Measurements from ENCODE around the gene MRM1.
"Not testable (repeated sequence)": the region's sequence is repeated elsewhere in the genome, so short reads cannot be mapped to it uniquely, and the experiment has no call there.

MRM1 gene

DNA sequence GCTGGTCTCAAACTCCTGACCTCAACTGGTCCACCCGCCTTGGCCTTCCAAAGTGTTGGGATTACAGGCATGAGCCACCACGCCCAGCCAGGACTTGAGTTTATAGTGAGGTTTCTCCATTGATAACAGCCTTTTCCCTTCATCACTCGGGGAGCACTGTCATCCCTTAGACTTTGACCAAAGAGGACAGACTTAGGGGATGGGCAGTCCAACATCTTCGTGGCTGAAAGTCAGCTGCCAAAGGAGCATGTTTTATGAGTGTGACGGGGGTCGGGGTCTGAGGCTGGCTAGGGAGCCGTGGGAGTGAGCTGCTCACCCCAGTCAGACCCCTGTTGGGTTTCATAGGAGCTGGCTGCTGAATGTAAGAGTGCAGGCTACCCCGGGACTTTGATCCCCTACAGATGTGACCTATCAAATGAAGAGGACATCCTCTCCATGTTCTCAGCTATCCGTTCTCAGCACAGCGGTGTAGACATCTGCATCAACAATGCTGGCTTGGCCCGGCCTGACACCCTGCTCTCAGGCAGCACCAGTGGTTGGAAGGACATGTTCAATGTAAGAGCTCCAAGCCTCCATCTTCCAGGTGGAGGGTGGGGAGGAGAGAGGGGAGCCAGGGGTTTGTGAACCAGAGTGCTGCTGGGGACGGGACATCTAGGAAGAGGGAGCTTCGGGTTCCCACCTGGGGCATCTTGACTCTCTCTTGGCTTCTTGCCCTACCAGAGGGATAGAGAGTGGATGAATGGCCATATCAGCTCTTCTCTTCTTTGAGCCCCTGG lies 6.6 kb upstream of the MRM1 start:
- H3K4me3 Mint-ChIP-seq = no peak overlapping the region

DNA sequence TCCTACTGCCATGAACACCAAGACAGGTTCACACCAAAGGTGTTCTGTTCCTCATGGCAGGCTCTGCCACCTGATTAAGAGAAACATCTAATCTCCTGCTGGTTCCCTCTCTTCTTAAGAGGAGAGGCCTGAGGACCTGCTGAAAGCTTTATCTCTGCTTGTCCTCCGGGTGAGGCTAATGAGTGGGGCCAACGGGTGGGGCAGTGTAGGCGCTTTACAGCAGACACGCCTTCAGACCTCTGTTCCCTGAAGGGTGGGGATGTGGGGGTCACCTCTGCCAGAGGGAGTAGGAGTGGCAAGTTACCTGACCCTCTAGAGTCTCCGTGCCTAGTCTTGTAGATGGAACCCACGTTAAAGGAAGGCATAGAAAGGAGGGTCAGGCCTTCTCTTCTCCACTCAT lies 4.2 kb upstream of the MRM1 start:
- Mint-ChIP-seq H3K9me3 (no peaks in the 10 kb centered on the region), H3K36me3 (ENCODE audit: low read depth) (peaks cover 9% of the 10 kb centered on the region), H3K4me3 (no peak overlapping the region), H3K27me3 (peaks cover 16% of the 10 kb centered on the region), H3K27ac (no peak overlapping the region), H3K4me1 (ENCODE audit: low read depth) (peaks cover 34% of the 10 kb centered on the region)
- intact Hi-C loops (cut with micrococcal nuclease) = no loop called here

More for the DNA sequence above, 6.6 kb upstream of the MRM1 start:
- intact Hi-C loops (cut with micrococcal nuclease) = loop anchor here (5.0 kb wide), 1 partner anchor 48 kb away; no protein-coding TSS in a partner anchor
- Mint-ChIP-seq H3K27ac (no peak overlapping the region), H3K4me1 (ENCODE audit: low read depth) (peaks cover 27% of the 10 kb centered on the region), H3K27me3 (peaks cover 17% of the 10 kb centered on the region), H3K9me3 (no peaks in the 10 kb centered on the region), H3K36me3 (ENCODE audit: low read depth) (peaks cover 6% of the 10 kb centered on the region)

DNA sequence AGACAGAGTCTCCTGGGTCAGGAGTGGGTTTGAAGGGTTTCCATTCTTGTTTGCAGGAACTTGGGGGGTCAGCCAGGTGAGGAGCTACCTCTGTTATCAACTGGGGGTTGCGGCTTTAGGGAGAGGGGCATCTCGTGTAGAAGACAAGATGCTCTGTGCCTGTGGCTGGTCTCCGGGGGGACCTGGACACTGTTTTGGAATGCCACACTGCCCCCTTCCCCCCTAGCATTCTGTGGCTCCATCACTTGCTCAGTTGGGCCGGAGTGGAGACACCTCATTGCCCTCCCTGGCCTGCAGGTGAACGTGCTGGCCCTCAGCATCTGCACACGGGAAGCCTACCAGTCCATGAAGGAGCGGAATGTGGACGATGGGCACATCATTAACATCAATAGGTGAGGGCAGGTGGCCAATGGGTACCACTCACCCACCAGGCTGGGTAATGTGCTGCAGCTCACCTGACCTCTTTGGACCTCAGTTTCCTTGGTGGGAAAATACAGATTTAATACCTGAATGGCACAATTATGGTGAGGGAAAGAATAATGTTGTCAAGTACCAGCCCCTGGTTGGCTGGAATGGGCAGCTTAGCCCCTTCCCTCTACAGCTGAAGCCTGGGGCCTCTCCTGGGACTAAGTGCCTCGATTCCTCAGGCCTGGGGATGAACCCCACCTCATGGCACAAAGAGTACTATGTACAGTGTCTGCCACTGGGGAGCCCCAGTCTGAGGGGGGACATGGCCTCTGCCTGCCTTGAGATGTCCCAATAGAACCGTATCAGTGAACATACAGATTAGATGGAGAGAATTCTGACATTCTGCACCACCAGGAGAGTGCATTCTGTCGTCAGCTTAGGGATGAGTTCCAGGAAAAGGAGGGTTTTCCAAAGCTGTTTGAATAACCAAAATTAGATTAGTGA lies 3.3 kb upstream of the MRM1 start:
- H3K27ac Mint-ChIP-seq = no peak overlapping the region
- intact Hi-C loops (cut with micrococcal nuclease) = no loop called here
- H3K36me3 Mint-ChIP-seq (ENCODE audit: low read depth) = peaks cover 11% of the 10 kb centered on the region
- H3K27me3 Mint-ChIP-seq = peaks cover 7% of the 10 kb centered on the region
- H3K4me3 Mint-ChIP-seq = no peak overlapping the region
- H3K9me3 Mint-ChIP-seq = no peaks in the 10 kb centered on the region
- peaks cover 32% of the 10 kb centered on the region for H3K4me1 Mint-ChIP-seq (ENCODE audit: low read depth)

DNA sequence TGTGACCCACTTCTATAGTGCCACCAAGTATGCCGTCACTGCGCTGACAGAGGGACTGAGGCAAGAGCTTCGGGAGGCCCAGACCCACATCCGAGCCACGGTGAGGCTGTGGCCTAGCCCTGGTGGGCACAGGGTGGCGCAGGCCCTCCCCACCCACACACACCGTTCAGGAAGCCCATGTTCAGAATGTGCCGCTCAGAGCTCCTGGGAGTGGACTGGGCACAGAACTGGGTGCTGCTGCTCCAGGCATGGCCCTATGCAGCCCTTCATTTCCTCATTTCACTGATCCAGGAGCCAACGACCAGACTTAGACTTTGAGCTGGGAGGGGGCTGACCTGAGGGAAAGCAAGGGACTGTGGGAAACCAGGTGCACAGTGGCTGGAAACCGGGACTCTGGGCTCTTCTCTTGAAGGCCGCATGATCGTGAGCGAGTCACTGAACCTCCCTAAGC lies 2.4 kb upstream of the MRM1 start:
- H3K36me3 Mint-ChIP-seq (ENCODE audit: low read depth) = peaks cover 13% of the 10 kb centered on the region
- H3K27ac Mint-ChIP-seq = no peak overlapping the region
- no peak overlapping the region for H3K4me3 Mint-ChIP-seq
- no peaks in the 10 kb centered on the region for H3K9me3 Mint-ChIP-seq
- intact Hi-C loops (cut with micrococcal nuclease) = no loop called here
- peaks cover 31% of the 10 kb centered on the region for H3K4me1 Mint-ChIP-seq (ENCODE audit: low read depth)
- peaks cover 1% of the 10 kb centered on the region for H3K27me3 Mint-ChIP-seq

DNA sequence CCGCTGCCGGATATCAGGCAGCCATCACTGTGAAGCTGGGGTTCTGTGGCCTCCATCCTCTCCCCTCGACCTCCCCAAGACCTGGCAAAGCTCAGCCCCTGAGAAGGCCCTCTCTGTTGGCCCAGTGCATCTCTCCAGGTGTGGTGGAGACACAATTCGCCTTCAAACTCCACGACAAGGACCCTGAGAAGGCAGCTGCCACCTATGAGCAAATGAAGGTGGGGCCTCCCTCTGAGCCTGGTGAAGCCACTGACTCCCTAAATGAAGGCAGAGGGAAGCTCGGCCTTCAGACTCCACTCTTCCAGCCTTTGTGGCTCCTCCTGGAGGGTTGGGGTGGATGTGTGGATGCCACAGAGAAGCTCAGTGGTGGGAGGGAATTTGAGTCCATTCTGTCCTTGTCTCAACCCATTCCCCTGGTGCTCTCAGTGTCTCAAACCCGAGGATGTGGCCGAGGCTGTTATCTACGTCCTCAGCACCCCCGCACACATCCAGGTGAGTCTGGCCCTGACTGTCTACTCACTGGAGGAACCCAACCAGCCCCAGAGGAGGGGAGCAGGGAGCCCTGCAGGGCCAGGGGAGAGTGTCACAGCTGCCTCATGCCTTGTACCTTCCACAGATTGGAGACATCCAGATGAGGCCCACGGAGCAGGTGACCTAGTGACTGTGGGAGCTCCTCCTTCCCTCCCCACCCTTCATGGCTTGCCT lies 1.7 kb upstream of the MRM1 start:
- H3K36me3 Mint-ChIP-seq (ENCODE audit: low read depth) = peaks cover 20% of the 10 kb centered on the region
- intact Hi-C loops (cut with micrococcal nuclease) = loop anchor here (10.0 kb wide), 1 partner anchor 635 kb away; no protein-coding TSS in a partner anchor
- no peak overlapping the region for H3K4me3 Mint-ChIP-seq
- H3K9me3 Mint-ChIP-seq = no peaks in the 10 kb centered on the region
- H3K27me3 Mint-ChIP-seq = no peaks in the 10 kb centered on the region
- no peak overlapping the region for H3K27ac Mint-ChIP-seq
- H3K4me1 Mint-ChIP-seq (ENCODE audit: low read depth) = peaks cover 34% of the 10 kb centered on the region

DNA sequence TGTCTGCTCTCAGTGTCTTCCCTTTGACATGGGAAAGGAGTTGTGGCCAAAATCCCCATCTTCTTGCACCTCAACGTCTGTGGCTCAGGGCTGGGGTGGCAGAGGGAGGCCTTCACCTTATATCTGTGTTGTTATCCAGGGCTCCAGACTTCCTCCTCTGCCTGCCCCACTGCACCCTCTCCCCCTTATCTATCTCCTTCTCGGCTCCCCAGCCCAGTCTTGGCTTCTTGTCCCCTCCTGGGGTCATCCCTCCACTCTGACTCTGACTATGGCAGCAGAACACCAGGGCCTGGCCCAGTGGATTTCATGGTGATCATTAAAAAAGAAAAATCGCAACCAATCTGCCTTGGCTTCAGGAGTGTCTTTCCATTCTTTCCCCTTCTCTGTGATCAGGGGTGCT lies 918 bp upstream of the MRM1 start:
- no peaks in the 10 kb centered on the region for H3K9me3 Mint-ChIP-seq
- peaks cover 27% of the 10 kb centered on the region for H3K36me3 Mint-ChIP-seq (ENCODE audit: low read depth)
- H3K27ac Mint-ChIP-seq = peak overlapping the region; percentile 85
- H3K27me3 Mint-ChIP-seq = no peaks in the 10 kb centered on the region
- peak overlapping the region; percentile 83 for H3K4me3 Mint-ChIP-seq
- peaks cover 41% of the 10 kb centered on the region for H3K4me1 Mint-ChIP-seq (ENCODE audit: low read depth)
- intact Hi-C loops (cut with micrococcal nuclease) = loop anchor here (10.0 kb wide), 1 partner anchor 634 kb away; no protein-coding TSS in a partner anchor

DNA sequence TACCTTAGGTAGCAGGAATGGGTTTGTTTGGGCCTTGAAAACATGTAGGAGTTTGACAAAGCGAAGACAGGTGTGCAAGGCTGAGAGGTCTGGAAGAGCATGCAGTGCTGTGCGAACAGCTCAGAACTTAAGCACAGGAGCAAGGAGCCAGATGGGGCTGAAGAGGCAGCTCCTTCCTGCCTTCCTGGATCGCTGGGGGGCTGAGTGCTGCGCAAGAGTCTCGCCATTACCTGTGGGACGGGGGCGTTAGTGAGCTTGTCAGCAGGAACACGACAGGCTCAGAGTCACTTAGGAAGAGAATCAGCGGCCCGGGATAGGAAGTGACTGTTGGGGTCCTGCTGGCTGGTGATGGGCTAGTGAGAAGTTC lies 464 bp upstream of the MRM1 start:
- no peaks in the 10 kb centered on the region for H3K9me3 Mint-ChIP-seq
- H3K27ac Mint-ChIP-seq = peak overlapping the region; percentile 85
- intact Hi-C loops (cut with micrococcal nuclease) = loop anchor here (1.0 to 10.0 kb wide), 2 partner anchors 9 to 634 kb away; no protein-coding TSS in a partner anchor
- H3K4me3 Mint-ChIP-seq = peak overlapping the region; percentile 83
- H3K36me3 Mint-ChIP-seq (ENCODE audit: low read depth) = peaks cover 32% of the 10 kb centered on the region
- H3K4me1 Mint-ChIP-seq (ENCODE audit: low read depth) = peaks cover 45% of the 10 kb centered on the region
- H3K27me3 Mint-ChIP-seq = no peaks in the 10 kb centered on the region

DNA sequence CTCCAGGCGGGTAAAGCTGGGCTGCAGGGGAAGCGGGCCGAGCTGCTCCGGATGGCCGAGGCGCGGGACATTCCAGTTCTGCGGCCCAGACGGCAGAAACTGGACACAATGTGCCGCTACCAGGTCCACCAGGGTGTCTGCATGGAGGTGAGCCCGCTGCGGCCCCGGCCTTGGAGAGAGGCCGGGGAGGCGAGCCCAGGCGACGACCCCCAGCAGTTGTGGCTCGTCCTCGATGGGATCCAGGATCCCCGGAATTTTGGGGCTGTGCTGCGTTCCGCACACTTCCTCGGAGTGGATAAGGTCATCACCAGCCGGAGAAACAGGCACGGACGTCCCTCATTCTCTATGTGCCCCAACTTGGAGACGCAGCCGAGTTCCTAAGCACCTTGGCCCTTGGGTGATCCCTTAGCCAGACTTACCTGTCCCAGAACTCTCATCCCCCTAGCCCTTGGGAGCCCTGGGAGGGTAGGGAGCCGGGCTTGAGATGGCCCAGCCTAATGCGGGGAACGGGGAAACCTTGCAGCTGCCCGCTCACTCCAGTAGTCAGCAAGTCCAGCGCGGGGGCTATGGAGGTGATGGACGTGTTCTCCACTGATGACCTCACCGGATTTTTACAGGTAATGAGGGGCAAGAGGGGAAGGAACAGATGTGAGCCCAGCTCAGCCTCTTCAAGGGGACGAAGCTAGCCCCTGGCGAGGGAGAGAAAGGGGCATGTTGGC lies 806 bp downstream of the MRM1 start:
- Mint-ChIP-seq H3K36me3 (ENCODE audit: low read depth) (peaks cover 35% of the 10 kb centered on the region), H3K4me1 (ENCODE audit: low read depth) (peaks cover 48% of the 10 kb centered on the region), H3K27me3 (no peaks in the 10 kb centered on the region), H3K4me3 (peak overlapping the region; percentile 83), H3K9me3 (no peaks in the 10 kb centered on the region), H3K27ac (peak overlapping the region; percentile 85)
- intact Hi-C loops (cut with micrococcal nuclease) = loop anchor here (10.0 kb wide), 1 partner anchor 633 kb away; no protein-coding TSS in a partner anchor

DNA sequence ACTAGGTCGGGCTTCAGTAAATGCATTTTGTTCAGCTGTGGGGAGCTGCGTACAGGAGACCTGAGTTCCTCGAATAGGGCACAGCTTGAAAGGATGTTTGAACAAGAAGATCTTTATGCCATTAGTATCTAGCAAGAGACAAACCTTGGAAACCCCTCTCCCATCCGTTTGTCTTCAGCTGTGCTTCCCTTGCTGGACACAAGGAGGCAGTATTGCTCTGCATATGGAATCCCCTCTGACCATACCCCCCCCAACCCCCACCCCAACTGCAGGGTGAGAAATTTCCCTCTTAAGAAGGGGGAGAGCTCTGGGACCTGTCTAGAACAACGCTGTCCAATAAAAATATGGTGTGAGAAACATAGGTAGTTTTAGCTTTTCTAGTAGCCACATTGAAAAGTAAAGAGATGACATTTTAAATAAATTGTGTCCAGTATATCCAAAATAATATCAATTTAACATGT lies 1.6 kb downstream of the MRM1 start:
- Mint-ChIP-seq H3K4me1 (ENCODE audit: low read depth) (peaks cover 54% of the 10 kb centered on the region), H3K9me3 (no peaks in the 10 kb centered on the region), H3K27ac (no peak overlapping the region), H3K27me3 (no peaks in the 10 kb centered on the region), H3K36me3 (ENCODE audit: low read depth) (peaks cover 40% of the 10 kb centered on the region), H3K4me3 (peak overlapping the region; percentile 83)
- intact Hi-C loops (cut with micrococcal nuclease) = loop anchor here (10.0 kb wide), 1 partner anchor 632 kb away; no protein-coding TSS in a partner anchor

DNA sequence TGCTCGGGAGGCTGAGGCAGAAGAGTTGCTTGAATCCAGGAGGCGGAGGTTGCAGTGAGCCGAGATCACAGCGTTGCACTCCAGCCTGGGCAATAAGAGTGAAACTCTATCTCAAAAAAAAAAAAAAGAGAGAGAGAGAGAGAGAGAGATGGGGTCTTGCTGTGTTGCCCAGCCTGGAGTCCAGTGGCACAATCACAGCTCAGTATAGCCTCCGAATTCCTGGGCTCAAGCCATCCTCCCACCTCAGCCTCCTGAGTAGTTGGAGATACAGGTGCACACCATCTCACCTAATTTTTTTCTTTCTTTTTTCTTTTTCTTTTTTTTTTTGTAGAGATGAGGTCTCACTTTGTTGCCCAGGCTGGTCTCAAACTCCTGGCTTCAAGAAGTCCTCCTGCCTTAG lies 3.6 kb downstream of the MRM1 start:
- H3K9me3 Mint-ChIP-seq, H3K27ac Mint-ChIP-seq, H3K27me3 Mint-ChIP-seq, H3K4me3 Mint-ChIP-seq: not testable (repeated sequence)
- Mint-ChIP-seq H3K4me1 (ENCODE audit: low read depth) (peaks cover 67% of the 10 kb centered on the region), H3K36me3 (ENCODE audit: low read depth) (peaks cover 42% of the 10 kb centered on the region)
- intact Hi-C loops (cut with micrococcal nuclease) = loop anchor here (10.0 kb wide), 1 partner anchor 630 kb away; no protein-coding TSS in a partner anchor

DNA sequence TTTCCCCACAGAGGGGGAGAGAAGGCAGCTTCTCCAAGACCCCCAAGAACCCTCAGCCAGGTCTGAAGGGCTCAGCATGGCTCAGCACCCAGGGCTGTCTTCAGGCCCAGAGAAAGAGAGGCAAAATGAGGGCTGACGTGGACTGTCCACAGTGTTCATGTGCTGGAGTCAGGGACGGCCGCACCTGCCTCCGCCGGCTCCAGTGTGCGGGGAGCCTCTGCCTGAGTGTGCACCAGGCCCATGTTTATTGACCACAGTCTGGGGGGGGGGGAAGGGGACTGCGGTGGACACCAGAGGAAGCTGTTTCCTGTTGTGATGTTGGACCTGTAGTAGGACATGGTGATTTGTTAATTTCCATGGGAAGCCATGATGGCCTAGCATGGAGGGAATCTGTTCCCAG lies 6.9 kb downstream of the MRM1 start:
- no peaks in the 10 kb centered on the region for H3K27me3 Mint-ChIP-seq
- intact Hi-C loops (cut with micrococcal nuclease) = loop anchor here (10.0 kb wide), 1 partner anchor 627 kb away; no protein-coding TSS in a partner anchor
- H3K4me1 Mint-ChIP-seq (ENCODE audit: low read depth) = peaks cover 45% of the 10 kb centered on the region

DNA sequence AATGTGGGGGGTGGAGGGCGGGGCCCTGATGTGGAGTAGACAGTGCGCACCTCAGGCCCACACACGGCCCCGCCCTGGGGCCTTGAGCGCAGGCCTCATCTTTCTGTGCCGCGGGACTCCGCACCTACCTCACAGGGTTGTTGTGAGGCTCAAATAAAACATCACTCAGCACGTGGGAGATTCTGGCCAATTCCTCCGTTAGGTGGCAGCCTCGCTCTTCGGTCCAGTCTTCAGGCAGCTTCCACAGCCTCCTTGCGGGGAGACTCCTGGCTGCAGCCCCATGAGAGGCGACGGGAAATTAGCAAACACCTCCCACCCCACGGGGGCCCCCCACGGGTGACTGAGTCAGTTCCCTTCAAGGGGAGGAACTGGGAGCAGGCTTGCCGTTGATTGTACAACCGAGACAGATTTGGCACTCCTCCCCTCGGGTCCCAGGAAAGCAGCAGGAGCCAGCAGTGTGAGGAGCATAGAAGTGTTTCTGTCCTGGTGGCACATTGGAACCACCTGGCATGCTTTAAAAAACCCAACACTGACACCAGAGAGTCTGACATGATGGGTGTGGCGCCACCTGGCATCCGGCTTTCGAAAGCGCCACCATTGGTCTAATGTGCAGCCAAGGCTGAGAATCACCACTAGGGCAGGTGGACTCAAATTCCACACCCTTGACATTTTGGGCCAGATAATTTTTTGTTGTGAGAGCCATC lies 7.6 kb downstream of the MRM1 start:
- peaks cover 29% of the 10 kb centered on the region for H3K36me3 Mint-ChIP-seq (ENCODE audit: low read depth)
- peak overlapping the region; percentile 23 for H3K4me3 Mint-ChIP-seq

More for the DNA sequence above, 6.9 kb downstream of the MRM1 start:
- Mint-ChIP-seq H3K9me3 (no peaks in the 10 kb centered on the region), H3K27ac (no peak overlapping the region), H3K4me3 (no peak overlapping the region), H3K36me3 (ENCODE audit: low read depth) (peaks cover 31% of the 10 kb centered on the region)

More for the DNA sequence above, 7.6 kb downstream of the MRM1 start:
- no peak overlapping the region for H3K27ac Mint-ChIP-seq
- peaks cover 2% of the 10 kb centered on the region for H3K27me3 Mint-ChIP-seq
- intact Hi-C loops (cut with micrococcal nuclease) = loop anchor here (10.0 kb wide), 1 partner anchor 626 kb away; no protein-coding TSS in a partner anchor
- peaks cover 40% of the 10 kb centered on the region for H3K4me1 Mint-ChIP-seq (ENCODE audit: low read depth)
- H3K9me3 Mint-ChIP-seq = no peaks in the 10 kb centered on the region
